Measurements from ENCODE around the gene SLC22A2. TPM values are rescaled to one million over a fixed set of nuclear protein-coding genes. Genes with fewer than 3 reads are reported as not detected.

The SLC22A2 gene
- polyA plus RNA-seq, 3 donors = 10.8 to 13.5 (median 13.4) TPM

- DNase-seq = no peak
Observed at GRCh38 chr6:160275511-160276003, 16.9 kb upstream of the SLC22A2 start.

- no peak for DNase-seq
Observed at GRCh38 chr6:160274871-160275510, 16.4 kb upstream of the SLC22A2 start.

GRCh38 chr6:160273750-160274149 lies 15.1 kb upstream of the SLC22A2 start:
- no peak for DNase-seq

GRCh38 chr6:160273196-160273595 lies 14.6 kb upstream of the SLC22A2 start:
- no peak for DNase-seq

GRCh38 chr6:160272707-160273106 lies 14.1 kb upstream of the SLC22A2 start:
- no peak for DNase-seq

- DNase-seq = no peak
Observed at GRCh38 chr6:160270347-160270746, 11.7 kb upstream of the SLC22A2 start.

GRCh38 chr6:160269771-160270170 lies 11.2 kb upstream of the SLC22A2 start:
- no peak for DNase-seq

- DNase-seq = no peak
Observed at GRCh38 chr6:160269023-160269521, 10.5 kb upstream of the SLC22A2 start.

- DNase-seq = no peak
Observed at GRCh38 chr6:160267102-160267501, 8.5 kb upstream of the SLC22A2 start.

GRCh38 chr6:160265869-160266476 lies 7.4 kb upstream of the SLC22A2 start:
- no peak for DNase-seq

- no peak for DNase-seq
Observed at GRCh38 chr6:160264061-160264612, 5.5 kb upstream of the SLC22A2 start.

- DNase-seq = no peak
Observed at GRCh38 chr6:160263196-160263939, 4.7 kb upstream of the SLC22A2 start.

- no peak for DNase-seq
Observed at GRCh38 chr6:160261991-160262680, 3.5 kb upstream of the SLC22A2 start.

GRCh38 chr6:160260803-160261450 lies 2.3 kb upstream of the SLC22A2 start:
- no peak for DNase-seq

GRCh38 chr6:160260367-160260766 lies 1.7 kb upstream of the SLC22A2 start:
- no peak for DNase-seq

- DNase-seq = no peak
Observed at GRCh38 chr6:160259598-160259997, 977 bp upstream of the SLC22A2 start.

GRCh38 chr6:160259143-160259425 lies 463 bp upstream of the SLC22A2 start:
- no peak for DNase-seq

GRCh38 chr6:160256445-160256844 lies 2.2 kb downstream of the SLC22A2 start:
- DNase-seq = no peak

- DNase-seq = peak; percentile 76
Observed at GRCh38 chr6:160254467-160255312, 3.9 kb downstream of the SLC22A2 start.

- DNase-seq = no peak
Observed at GRCh38 chr6:160253714-160254113, 4.9 kb downstream of the SLC22A2 start.

- DNase-seq = no peak
Observed at GRCh38 chr6:160253292-160253691, 5.3 kb downstream of the SLC22A2 start.
